Thyroid gland (tissue), 4 donors: ENCODE data around the gene UBAC1.

Experiments
- CTCF ChIP-seq, 6 experiments: fragments of 200-600 bp in 3 of 6; fragments of 450-650 bp in 3 of 6; sonication (generic) in 3 of 6; IDR thresholded peaks; one replicate each; pipeline ENCODE4 v1.5.1; 2016 to 2019; ENCODE audit warnings: antibody characterized with exemption in 6 of 6, mild to moderate bottlenecking in 2 of 6, inconsistent platforms in 1 of 6, moderate library complexity in 1 of 6
- POLR2A ChIP-seq, 2 donors: fragments of 450-650 bp; IDR thresholded peaks; one replicate each; pipeline ENCODE4 v1.6.1; 2017; ENCODE audit warnings: antibody characterized with exemption in 2 of 2, mild to moderate bottlenecking in 2 of 2, moderate library complexity in 1 of 2

- TF ChIP-seq CTCF (IDR thresholded peaks at IDR 0.05) (no peak), POLR2A (IDR thresholded peaks at IDR 0.05) (no peak)
Observed at GRCh38 chr9:135914921-135915320, 46.3 kb downstream of the UBAC1 start.
